ENCODE data around the gene MRPL57.
"Not testable (repeated sequence)": the region's sequence is repeated elsewhere in the genome, so short reads cannot be mapped to it uniquely, and the experiment has no call there.

Gene MRPL57

DNA sequence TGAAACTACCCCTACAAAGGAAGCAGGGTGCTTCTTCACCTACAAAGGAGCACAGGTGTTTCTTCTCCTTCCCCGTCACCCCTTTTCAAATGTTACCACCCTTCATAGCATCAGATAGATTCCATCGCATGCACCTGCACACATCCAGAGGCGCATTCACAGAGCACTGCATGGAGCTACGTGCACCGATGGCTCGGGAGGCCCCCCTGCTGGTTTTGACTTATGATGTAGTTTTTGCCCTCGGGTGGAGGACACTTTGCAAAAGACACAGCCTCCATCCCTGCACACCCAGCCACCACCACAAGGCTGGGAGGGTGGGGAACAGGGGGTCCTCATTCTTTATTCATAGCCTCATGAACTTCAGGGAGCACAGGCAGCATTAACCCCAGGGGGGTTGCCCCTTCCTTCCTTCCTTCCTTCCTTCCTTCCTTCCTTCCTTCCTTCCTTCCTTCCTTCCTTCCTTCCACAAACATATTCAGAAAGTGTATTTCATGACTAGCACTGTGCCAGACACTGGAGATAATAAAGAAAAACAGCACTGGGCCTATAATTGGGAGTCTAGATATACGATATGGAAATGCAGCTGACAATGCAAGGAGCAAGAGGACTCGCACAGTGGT, 21.3 kb downstream of the MRPL57 start:
- DNase-seq (ENCODE audit: low read depth): not testable (repeated sequence)

DNA sequence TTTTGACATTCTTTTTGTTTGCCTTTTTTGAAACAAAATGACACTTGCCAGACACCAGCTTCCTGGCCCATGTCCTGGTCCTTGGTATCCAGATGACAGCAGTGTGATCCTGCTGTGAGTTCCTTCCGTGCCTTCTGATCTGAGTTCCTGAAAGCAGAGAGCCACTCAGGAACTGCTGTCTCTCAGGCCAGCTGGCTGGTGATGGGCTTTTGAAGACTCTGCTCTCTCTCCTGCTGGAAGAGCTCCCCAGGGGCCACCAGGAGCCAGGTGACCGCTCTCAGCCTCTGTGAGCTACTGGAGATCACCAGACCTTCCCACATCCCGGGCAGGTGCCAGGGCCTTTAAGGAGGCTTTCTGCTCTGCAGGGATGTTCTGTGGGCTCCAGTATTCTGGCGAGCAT, 21.9 kb downstream of the MRPL57 start:
- DNase-seq (ENCODE audit: low read depth): not testable (repeated sequence)

- DNase-seq (ENCODE audit: low read depth): not testable (repeated sequence)
These were observed 25.2 kb downstream of the MRPL57 start for GRCh38 chr13:21201456-21202190.

GRCh38 chr13:21202767-21203531, 26.5 kb downstream of the MRPL57 start:
- no peak for DNase-seq (ENCODE audit: low read depth)

DNA sequence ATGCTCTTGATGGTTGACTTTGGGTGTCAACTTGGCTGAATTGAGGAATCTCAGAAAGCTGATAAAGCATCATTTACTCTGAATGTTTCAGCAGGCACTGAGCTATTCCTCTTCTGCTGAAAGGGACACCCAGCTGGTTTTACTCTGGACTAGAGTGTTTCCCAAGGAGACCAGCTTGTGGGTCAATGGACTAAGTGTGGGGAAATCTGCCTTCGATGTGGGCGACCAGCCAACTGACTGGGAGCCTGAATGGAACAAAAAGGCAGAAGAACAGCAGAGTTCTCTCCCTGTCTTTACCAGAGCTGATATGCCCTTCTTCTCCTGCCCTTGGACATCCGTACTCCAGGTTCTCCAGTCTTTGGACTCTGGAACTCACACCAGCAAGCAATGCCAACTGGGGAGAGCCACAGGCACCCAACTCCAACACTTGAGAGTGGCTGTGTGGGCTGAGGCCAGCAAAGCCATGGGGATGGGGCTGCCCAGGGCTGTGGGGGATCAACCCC, 32.2 kb downstream of the MRPL57 start:
- no peak for DNase-seq (ENCODE audit: low read depth)

DNA sequence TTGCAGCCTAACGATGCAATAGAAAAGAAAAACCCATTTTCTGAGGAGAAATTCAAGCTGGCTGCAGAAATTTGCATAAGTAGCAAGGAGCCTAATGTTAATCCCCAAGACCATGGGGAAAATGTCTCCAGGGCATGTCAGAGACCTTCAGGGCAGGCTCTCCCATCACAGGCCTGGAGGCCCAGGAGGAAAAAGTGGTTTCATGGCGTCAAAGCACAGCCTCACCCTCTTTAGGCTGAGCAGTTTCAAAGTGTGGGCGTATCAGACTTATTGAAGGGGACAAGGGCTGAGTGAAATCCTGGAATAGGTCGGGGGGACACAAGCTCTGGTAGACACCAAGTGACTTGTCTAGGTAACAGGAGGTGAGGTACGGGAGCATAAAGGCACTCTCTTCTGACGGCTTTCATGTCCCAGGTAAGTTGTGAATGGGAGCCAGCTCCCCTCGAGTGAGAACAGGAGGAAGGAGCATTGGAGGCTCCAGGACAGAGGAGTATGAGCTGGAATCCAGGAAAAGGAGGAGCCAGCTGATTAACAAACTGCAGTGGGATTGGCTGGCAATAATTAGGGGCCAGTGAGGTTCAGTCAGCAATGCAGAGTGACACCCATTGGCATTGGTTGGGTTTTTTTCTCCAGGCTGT, 35.8 kb downstream of the MRPL57 start:
- no peak for DNase-seq (ENCODE audit: low read depth)

- not testable (repeated sequence) for DNase-seq (ENCODE audit: low read depth)
These were observed 39.0 kb downstream of the MRPL57 start for GRCh38 chr13:21215419-21215818.

- DNase-seq (ENCODE audit: low read depth): no peak
These were observed 39.9 kb downstream of the MRPL57 start for GRCh38 chr13:21216332-21216731.

GRCh38 chr13:21218351-21219035, 42.0 kb downstream of the MRPL57 start:
- DNase-seq (ENCODE audit: low read depth): no peak

DNA sequence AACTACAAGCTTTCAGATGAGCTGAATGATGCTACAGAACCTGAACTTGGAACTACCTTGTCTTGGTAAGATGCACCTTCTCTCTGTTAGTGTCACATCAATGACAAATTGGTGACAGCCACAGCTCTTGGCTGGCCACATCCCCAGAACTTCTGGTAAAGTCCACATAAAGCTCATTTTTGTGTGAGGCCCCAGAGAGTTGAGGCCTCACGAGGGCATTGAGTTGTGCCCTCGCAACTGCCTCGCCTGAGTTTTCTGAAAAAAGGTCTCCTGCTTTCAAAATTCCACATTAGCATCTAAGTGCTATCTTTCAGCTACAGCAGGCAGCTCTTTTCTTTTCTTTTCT, 42.6 kb downstream of the MRPL57 start:
- DNase-seq (ENCODE audit: low read depth): no peak

GRCh38 chr13:21219716-21220115, 43.3 kb downstream of the MRPL57 start:
- DNase-seq (ENCODE audit: low read depth): not testable (repeated sequence)

- DNase-seq (ENCODE audit: low read depth): no peak
These were observed 44.8 kb downstream of the MRPL57 start for GRCh38 chr13:21221268-21221667.

DNA sequence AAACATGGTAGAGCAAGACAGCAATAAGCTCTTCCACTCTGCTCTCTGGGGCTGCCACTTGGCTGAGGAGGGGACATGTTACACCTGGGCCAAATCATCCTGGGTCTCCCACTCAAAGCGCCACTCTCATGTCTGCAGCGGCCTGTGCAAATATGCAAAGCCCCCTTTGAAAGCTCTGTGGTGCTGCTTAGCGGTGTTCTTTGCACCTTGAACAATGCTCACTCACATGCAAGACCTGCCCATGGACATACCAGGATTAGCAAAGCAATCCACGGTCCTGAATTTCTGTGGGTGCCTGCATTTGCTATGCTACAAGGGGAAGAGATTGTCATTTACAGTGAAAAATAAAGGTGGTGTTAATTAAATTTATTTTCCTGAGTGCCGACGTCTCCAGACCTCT, 48.6 kb downstream of the MRPL57 start:
- no peak for DNase-seq (ENCODE audit: low read depth)

- DNase-seq (ENCODE audit: low read depth): no peak
These were observed 49.6 kb downstream of the MRPL57 start for GRCh38 chr13:21225841-21226581.

DNA sequence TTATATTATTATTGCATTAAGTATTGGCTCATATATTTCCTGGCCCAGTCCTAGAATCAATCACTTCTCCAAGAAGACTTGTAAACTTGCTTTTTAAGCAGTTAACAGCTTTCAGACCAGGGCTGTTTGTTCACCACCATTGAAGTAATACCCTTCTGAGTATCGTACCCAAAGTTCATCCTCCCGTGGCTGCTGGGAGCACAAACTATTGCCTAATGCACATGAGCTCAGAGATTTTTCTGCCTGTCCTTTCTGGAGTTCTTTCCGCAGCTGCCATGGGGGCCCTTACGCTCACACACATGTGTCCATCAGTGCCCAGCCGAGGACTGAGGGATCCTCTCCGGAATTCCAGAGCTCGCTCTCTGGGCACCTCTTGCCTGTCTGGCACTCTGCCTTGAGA, 51.5 kb downstream of the MRPL57 start:
- DNase-seq (ENCODE audit: low read depth): no peak
